NCI-H226 (cell line): Measurements from ENCODE around the gene ZNG1E.
A peak's percentile ranks its signal among the peaks of the same experiment; 100 is the strongest.
"Not testable (repeated sequence)": the region's sequence is repeated elsewhere in the genome, so short reads cannot be mapped to it uniquely, and the experiment has no call there.

Experiments used
- DNase-seq: peaks from one replicate; pipeline ENCODE4 v3.0.0-alpha.2; 2015

The ZNG1E gene

DNA sequence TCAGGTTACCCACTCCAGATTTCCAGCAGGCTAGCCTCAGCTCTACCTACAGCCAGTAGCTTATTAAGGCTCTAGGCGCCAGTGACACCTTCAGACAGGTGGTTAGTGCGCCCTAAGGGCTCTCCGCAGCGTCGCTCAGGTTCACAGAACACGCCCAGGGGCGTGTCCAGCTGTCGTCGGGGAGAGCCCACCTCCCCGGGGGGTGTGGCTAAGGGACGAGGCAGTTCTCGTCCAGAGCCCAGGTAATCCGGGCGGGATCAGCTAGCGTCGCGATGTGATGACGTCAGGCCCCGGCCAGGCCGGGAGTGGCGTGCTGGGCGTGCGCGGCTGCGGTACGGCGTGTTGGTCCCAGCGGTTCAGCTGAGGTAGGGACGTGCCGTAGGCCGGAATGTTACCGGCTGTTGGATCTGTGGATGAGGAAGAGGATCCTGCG is at the start of gene ZNG1E:
Gene ZNG1E (plus strand): TSS at position 340 of the 433 bp plus-strand sequence. CDS start 49 bp downstream, at position 389.
- peak; percentile 0 for DNase-seq

DNA sequence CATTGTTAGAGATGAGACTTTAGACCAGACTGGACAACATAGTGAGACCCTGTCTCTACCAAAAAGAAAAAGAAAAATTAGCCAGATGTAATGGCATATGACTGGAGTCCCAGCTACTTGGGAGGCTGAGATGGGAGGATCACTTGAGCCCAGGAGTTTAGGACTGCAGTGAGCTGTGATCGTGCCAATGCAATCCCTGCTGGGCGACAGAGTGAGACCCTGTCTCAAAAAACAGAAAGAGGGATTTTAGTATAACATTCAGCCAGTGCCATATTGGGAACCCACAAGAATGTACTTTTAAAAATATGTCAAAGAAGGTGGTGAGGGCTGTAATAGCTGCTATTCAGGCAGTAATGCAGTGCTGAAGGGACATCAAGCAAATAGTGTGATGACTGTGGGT is 2.1 kb upstream of the ZNG1E start:
- not testable (repeated sequence) for DNase-seq

DNA sequence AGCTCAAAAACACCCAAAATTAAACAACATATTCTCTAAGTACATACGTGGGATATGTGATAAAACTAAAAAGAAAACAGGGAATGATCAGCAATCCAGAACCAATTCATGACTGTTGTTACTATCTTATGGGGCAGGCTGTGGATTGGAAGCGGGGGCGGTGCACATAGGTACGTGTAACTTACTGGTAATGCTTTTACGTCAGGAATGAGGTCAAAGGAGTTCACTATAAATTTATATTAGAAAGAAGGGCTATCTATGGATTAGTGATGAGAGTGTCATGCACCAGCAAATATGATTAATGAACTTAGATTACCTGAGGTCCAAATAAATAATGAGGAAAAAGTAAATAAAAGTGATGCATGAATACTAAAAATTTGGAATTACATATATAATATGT is 710 bp upstream of the ZNG1E start:
- not testable (repeated sequence) for DNase-seq

DNA sequence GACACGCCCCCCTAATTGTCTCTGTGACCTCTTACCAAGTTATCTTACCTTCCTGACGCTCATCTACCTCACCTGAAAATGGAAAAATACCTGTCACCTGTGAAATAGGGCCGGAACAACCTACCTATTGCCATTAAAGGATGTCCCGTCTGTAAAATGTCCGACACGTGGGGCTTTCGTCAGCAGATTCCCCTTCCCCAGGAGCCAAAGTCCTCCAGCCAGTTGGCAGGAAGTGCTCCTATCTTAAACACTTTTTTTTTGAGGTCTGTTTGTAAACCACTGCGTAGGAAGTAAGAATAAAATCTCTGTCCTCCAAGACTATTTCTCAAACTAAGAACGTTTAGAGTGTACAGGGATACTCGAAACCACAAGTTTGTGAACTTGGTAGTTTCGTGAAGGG is 661 bp downstream of the ZNG1E start:
- not testable (repeated sequence) for DNase-seq

GRCh38 chr9:65678533-65678932 is 2.8 kb downstream of the ZNG1E start:
- not testable (repeated sequence) for DNase-seq

GRCh38 chr9:65703550-65703949 is 27.8 kb downstream of the ZNG1E start:
- not testable (repeated sequence) for DNase-seq

DNA sequence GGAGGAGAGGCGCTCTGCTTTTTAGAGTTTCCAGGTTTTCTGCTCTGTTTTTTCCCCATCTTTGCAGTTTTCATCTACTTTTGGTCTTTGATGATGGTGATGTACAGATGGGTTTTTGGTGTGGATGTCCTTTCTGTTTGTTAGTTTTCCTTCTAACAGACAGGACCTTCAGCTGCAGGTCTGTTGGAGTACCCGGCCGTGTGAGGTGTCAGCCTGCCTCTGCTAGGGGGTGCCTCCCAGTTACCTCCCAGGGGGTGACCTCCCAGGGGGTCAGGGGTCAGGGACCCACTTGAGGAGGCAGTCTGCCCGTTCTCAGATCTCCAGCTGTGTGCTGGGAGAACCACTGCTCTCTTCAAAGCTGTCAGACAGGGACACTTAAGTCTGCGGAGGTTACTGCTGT is 38.7 kb downstream of the ZNG1E start:
- not testable (repeated sequence) for DNase-seq

- not testable (repeated sequence) for DNase-seq
These were observed 61.4 kb downstream of the ZNG1E start, which contains the start of gene FOXD4L4 for GRCh38 chr9:65737096-65737564. FOXD4L4 (plus strand) TSS chr9:65737146; CDS start chr9:65737146, 0 bp downstream.

DNA sequence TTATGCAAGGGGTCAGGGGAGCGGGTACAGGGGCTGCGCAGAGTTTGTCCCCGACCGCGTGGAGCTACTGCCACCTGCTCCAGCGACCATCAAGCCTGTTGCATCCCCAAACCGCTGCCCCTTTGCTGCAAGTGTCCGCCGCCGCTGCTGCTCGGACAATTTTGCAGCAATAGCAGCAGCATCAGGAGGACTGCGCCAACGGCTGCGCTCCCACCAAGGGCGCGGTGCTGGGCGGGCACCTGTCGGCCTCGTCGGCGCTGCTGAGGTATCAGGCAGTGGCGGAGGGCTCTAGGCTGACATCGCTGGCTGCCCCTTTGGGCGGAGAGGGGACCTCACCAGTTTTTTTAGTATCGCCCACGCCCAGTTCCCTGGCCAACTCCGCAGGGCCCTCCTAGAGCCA is 62.4 kb downstream of the ZNG1E start:
- not testable (repeated sequence) for DNase-seq
